H1 (cell line): ENCODE data around the gene SEPTIN5. TPM values are rescaled to one million over a fixed set of nuclear protein-coding genes. Genes with fewer than 3 reads are reported as not detected.

Experiments
- CTCF ChIA-PET: fragments of 300-600 bp; sonication (Branson Sonifier 250); formaldehyde crosslinking; loops from one replicate; lab custom pipeline; 2021; ENCODE audit not compliant: partially characterized antibody; lab: Charles Lee
- POLR2A ChIA-PET: fragments of 300-600 bp; sonication (Branson Sonifier 250); formaldehyde crosslinking; loops from one replicate; lab custom pipeline; 2021; ENCODE audit warnings: inconsistent platforms; ENCODE audit not compliant: partially characterized antibody; lab: Charles Lee
- DNase-seq, 2 experiments: peaks; one replicate each; pipeline versions ENCODE4 v3.0.0 to v3.0.0-alpha.2; 2010 to 2022; ENCODE audit warnings: low spot score in 2 of 2, low read depth in 1 of 2, mixed read lengths in 1 of 2
- FAIRE-seq: peaks from 2 replicates; lab custom pipeline; 2011; peaks lifted over from hg19 to GRCh38; lab: Jason Lieb, UNC
- H2AFZ ChIP-seq: 2 replicates; pipeline ENCODE4 v1.8.1; 2012; ENCODE audit warnings: low read length, inconsistent platforms
- H2AK5ac ChIP-seq: 2 replicates; pipeline ENCODE4 v1.6.1; 2013; ENCODE audit warnings: low read depth, low read length
- H2BK120ac ChIP-seq: replicated peaks from 2 replicates; pipeline ENCODE3; 2013; ENCODE audit warnings: low read depth, low read length, inconsistent platforms
- H2BK12ac ChIP-seq: 2 replicates; pipeline ENCODE4 v1.6.1; 2013; ENCODE audit warnings: low read depth, low read length
- H2BK15ac ChIP-seq: 2 replicates; pipeline ENCODE4 v1.6.1; 2013; ENCODE audit warnings: low read length
- H2BK20ac ChIP-seq: 2 replicates; pipeline ENCODE4 v1.6.1; 2013; ENCODE audit warnings: low read length
- H2BK5ac ChIP-seq: 2 replicates; pipeline ENCODE4 v1.6.1; 2013; ENCODE audit warnings: low read depth, low read length
- H3K14ac ChIP-seq: 2 replicates; pipeline ENCODE4 v1.6.1; 2013; ENCODE audit warnings: inconsistent platforms; ENCODE audit not compliant: insufficient read length
- H3K18ac ChIP-seq: 2 replicates; pipeline ENCODE4 v1.6.1; 2013; ENCODE audit warnings: low read length; ENCODE audit errors: extremely low read depth
- H3K23ac ChIP-seq: 2 replicates; pipeline ENCODE4 v1.6.1; 2013; ENCODE audit warnings: inconsistent platforms; ENCODE audit not compliant: insufficient read length
- H3K23me2 ChIP-seq: 2 replicates; pipeline ENCODE4 v1.6.1; 2013; ENCODE audit warnings: low read depth, low read length
- H3K27ac ChIP-seq: 2 replicates; pipeline ENCODE4 v1.6.1; 2011; ENCODE audit warnings: low read depth, low read length, inconsistent platforms
- H3K27me3 ChIP-seq, 4 experiments: replicated peaks in 1 of 4; 1 replicate in 1 of 4; 2 replicates in 3 of 4; pipeline versions ENCODE4 v1.6.1 to v1.8.1; 2011 to 2013; ENCODE audit warnings: low read length in 3 of 4, mild to moderate bottlenecking in 3 of 4, inconsistent platforms in 2 of 4, mixed read lengths in 2 of 4, moderate library complexity in 1 of 4; ENCODE audit not compliant: control insufficient read depth in 3 of 4, insufficient read depth in 3 of 4; ENCODE audit errors: extremely low read depth in 1 of 4
- H3K36me3 ChIP-seq, 4 experiments: 2 replicates each; pipeline versions ENCODE4 v1.6.1 to v1.8.1; 2011 to 2013; ENCODE audit warnings: mild to moderate bottlenecking in 4 of 4, low read length in 3 of 4, moderate library complexity in 2 of 4, control low read depth in 1 of 4, inconsistent platforms in 1 of 4; ENCODE audit not compliant: insufficient read depth in 4 of 4, control insufficient read depth in 2 of 4
- H3K4ac ChIP-seq: replicated peaks from 2 replicates; pipeline ENCODE3; 2013; ENCODE audit warnings: low read length, low read depth, mixed read lengths, inconsistent platforms; ENCODE audit not compliant: insufficient read length
- H3K4me1 ChIP-seq, 4 experiments: replicated peaks in 1 of 4; 1 replicate in 1 of 4; 2 replicates in 3 of 4; pipeline versions ENCODE4 v1.6.1 to v1.8.1; 2011 to 2013; ENCODE audit warnings: low read length in 3 of 4, inconsistent platforms in 2 of 4, mixed read lengths in 1 of 4; ENCODE audit not compliant: insufficient read depth in 4 of 4, control insufficient read depth in 3 of 4
- H3K4me2 ChIP-seq, 2 experiments: 2 replicates each; pipeline versions ENCODE4 v1.6.1 to v1.8.1; 2011 to 2013; ENCODE audit warnings: low read depth in 2 of 2, low read length in 2 of 2, control low read depth in 1 of 2, inconsistent platforms in 1 of 2, mild to moderate bottlenecking in 1 of 2; ENCODE audit not compliant: insufficient read depth in 1 of 2
- H3K4me3 ChIP-seq, 4 experiments: fragments of 200-600, 300-600 bp in 1 of 4; sonication (generic), shearing (Covaris generic), sonication (Bioruptor Twin) in 1 of 4; 2 replicates each; pipeline versions ENCODE4 v1.5.1 to v1.8.1; 2011 to 2016; ENCODE audit warnings: low read length in 4 of 4, low read depth in 3 of 4, control low read depth in 2 of 4, inconsistent platforms in 2 of 4, mild to moderate bottlenecking in 2 of 4, mixed read lengths in 1 of 4, moderate library complexity in 1 of 4; ENCODE audit not compliant: insufficient read depth in 2 of 4; ENCODE audit errors: extremely low read depth in 1 of 4
- H3K56ac ChIP-seq: replicated peaks from 2 replicates; pipeline ENCODE3; 2013; ENCODE audit warnings: low read depth, mild to moderate bottlenecking, mixed read lengths, low read length, inconsistent platforms; ENCODE audit not compliant: insufficient read length
- H3K79me1 ChIP-seq: 2 replicates; pipeline ENCODE4 v1.6.1; 2013; ENCODE audit warnings: low read depth, low read length, control low read depth
- H3K79me2 ChIP-seq, 2 experiments: 2 replicates each; pipeline versions ENCODE4 v1.6.1 to v1.8.1; 2012 to 2013; ENCODE audit warnings: low read length in 2 of 2, mild to moderate bottlenecking in 2 of 2, inconsistent platforms in 1 of 2; ENCODE audit not compliant: insufficient read depth in 2 of 2, control insufficient read depth in 1 of 2
- H3K9ac ChIP-seq, 4 experiments: replicated peaks in 1 of 4; 1 replicate in 1 of 4; 2 replicates in 3 of 4; pipeline versions ENCODE4 v1.6.1 to v1.8.1; 2011 to 2013; ENCODE audit warnings: low read depth in 3 of 4, low read length in 3 of 4, control low read depth in 2 of 4, mild to moderate bottlenecking in 2 of 4, moderate library complexity in 2 of 4, inconsistent platforms in 1 of 4; ENCODE audit errors: extremely low read depth in 1 of 4
- H3K9me3 ChIP-seq, 2 experiments: 2 replicates each; pipeline versions ENCODE4 v1.6.1 to v1.8.1; 2012 to 2013; ENCODE audit warnings: mild to moderate bottlenecking in 2 of 2, moderate library complexity in 2 of 2, control low read depth in 1 of 2, inconsistent platforms in 1 of 2, low read depth in 1 of 2, low read length in 1 of 2, mixed read lengths in 1 of 2; ENCODE audit not compliant: insufficient read depth in 2 of 2
- H4K20me1 ChIP-seq, 2 experiments: replicated peaks in 1 of 2; 2 replicates each; pipeline versions ENCODE3 to v1.8.1; 2011 to 2013; ENCODE audit warnings: inconsistent platforms in 2 of 2, low read length in 2 of 2, mild to moderate bottlenecking in 1 of 2; ENCODE audit not compliant: insufficient read depth in 2 of 2, control insufficient read depth in 1 of 2
- H4K5ac ChIP-seq: 2 replicates; pipeline ENCODE4 v1.6.1; 2013; ENCODE audit warnings: low read length, low read depth, mixed read lengths, inconsistent platforms; ENCODE audit not compliant: insufficient read length
- H4K8ac ChIP-seq: 2 replicates; pipeline ENCODE4 v1.8.0; 2013; ENCODE audit warnings: mild to moderate bottlenecking, moderate library complexity, low read length, inconsistent platforms; ENCODE audit not compliant: insufficient read depth; ENCODE audit errors: extremely low read depth
- H4K91ac ChIP-seq: replicated peaks from 2 replicates; pipeline ENCODE3; 2013; ENCODE audit warnings: low read length, mixed read lengths, inconsistent platforms; ENCODE audit not compliant: insufficient read length
- ASH2L ChIP-seq: fragments of 200-600, 300-600 bp; sonication (generic); IDR thresholded peaks from one replicate; pipeline ENCODE4 v1.7.1; 2017; ENCODE audit warnings: low read length
- NRF1 ChIP-seq: IDR thresholded peaks from 2 replicates; pipeline ENCODE4 v1.6.1; 2011; ENCODE audit warnings: mild to moderate bottlenecking, low read depth, low read length, improper control_type of control experiment
- RXRA ChIP-seq: IDR thresholded peaks from 2 replicates; pipeline ENCODE4 v1.6.1; 2011; ENCODE audit warnings: low read depth, mild to moderate bottlenecking, low read length, moderate library complexity; ENCODE audit not compliant: insufficient read depth
- SUZ12 ChIP-seq: fragments of 200-600 bp; sonication (generic); IDR thresholded peaks from 2 replicates; pipeline ENCODE4 v1.6.1; 2012; ENCODE audit warnings: mild to moderate bottlenecking, inconsistent platforms, low read length, moderate library complexity, mixed read lengths
- WGBS, 2 experiments: shearing (Covaris generic) in 1 of 2; methylation state at CpG; one replicate each; pipeline versions ENCODE4 v1.1.6 to v1.1.7; 2013 to 2015; ENCODE audit warnings: low lambda C conversion rate in 2 of 2, mixed read lengths in 2 of 2, inconsistent platforms in 1 of 2, low coverage in 1 of 2, missing lambda C conversion rate in 1 of 2; ENCODE audit not compliant: insufficient replicate concordance in 2 of 2, insufficient coverage in 1 of 2, insufficient read length in 1 of 2; ENCODE audit errors: extremely low coverage in 1 of 2, missing lambda C conversion rate in 1 of 2; 5-methylcytosine and 5-hydroxymethylcytosine counted together
- polyA plus RNA-seq, 7 experiments: library from polyadenylated mRNA; depleted of rRNA in 3 of 7; stranded (reverse) in 5 of 7; unstranded in 2 of 7; fragments of >200 nt in 5 of 7; fragments of 200-250 nt in 2 of 7; gene quantifications; 1 replicate in 5 of 7; 2 replicates in 1 of 7; 4 replicates in 1 of 7; pipeline versions ENCODE4 v1.2.1 to v1.2.3, GENCODE V29; 2011 to 2013; ENCODE audit warnings: missing spikeins in 2 of 7, mixed read lengths in 2 of 7
- total RNA-seq: library from RNA; stranded (reverse); fragmentation: NEBNext Ultra II Directional; extraction: Animal tissue kit (Norgen Biotek cat#: 25700); gene quantifications from 2 replicates; pipeline ENCODE4 v1.2.1, GENCODE V29; 2021

The SEPTIN5 gene
- total and polyA plus RNA-seq, 2 of the 8 experiments (the other 6 are each of a cell fraction or from before 2014, with no cell fraction given) = 6.0 to 8.6 TPM

- Histone ChIP-seq H3K4me2 (no peak overlapping the region), H3K23ac (no peak overlapping the region), H3K9me3 (no peaks in the 10 kb centered on the region), H3K79me1 (no peaks in the 10 kb centered on the region), H3K36me3 (no peaks in the 10 kb centered on the region), H2BK120ac (no peak overlapping the region), H3K27me3 (peaks cover 1 to 16% (median 12%) of the 10 kb centered on the region in 4 experiments; a peak in 5 of 7 replicates), H2AK5ac (no peak overlapping the region), H2BK5ac (no peak overlapping the region), H3K4me3 (no peak overlapping the region), H2BK15ac (no peak overlapping the region), H2BK20ac (no peak overlapping the region), H3K56ac (no peak overlapping the region), H4K8ac (no peak overlapping the region), H3K9ac (no peak overlapping the region), H3K18ac (no peak overlapping the region), H4K5ac (no peak overlapping the region), H3K4me1 (peaks cover 0 to 15% (median 7%) of the 10 kb centered on the region in 4 experiments; a peak in 5 of 7 replicates), H3K14ac (no peak overlapping the region), H3K4ac (no peak overlapping the region), H3K23me2 (no peaks in the 10 kb centered on the region), H4K91ac (no peak overlapping the region), H3K79me2 (no peaks in the 10 kb centered on the region), H2AFZ (no peak overlapping the region), H2BK12ac (0 out of 2 replicates have a peak overlapping the region, but pooled peaks have one; percentile 39), H4K20me1 (peaks cover 0 to 5% of the 10 kb centered on the region in 2 experiments), H3K27ac (no peak overlapping the region)
- DNase-seq (no peak), FAIRE-seq (no peak)
- 92% methylated on average over 5 of the region's 5 CpGs; no CpG with 5 or more reads in 1 of the 2 experiments for WGBS, 2 experiments
- POLR2A ChIA-PET = no interaction called here
- TF ChIP-seq NRF1 (no peak), RXRA (no peak), SUZ12 (no peak), ASH2L (no peak)
- CTCF ChIA-PET = interaction anchor here (1.0 to 7.0 kb wide), 7 partner anchors 10 to 214 kb away, joined by 3 to 168 read pairs (median 6); partner anchors contain the start of gene GP1BB
These were observed 19.5 kb downstream of the SEPTIN5 start for GRCh38 chr22:19733755-19734154.
